ENCODE measurements around the gene TECTB. TPM values are rescaled to one million over a fixed set of nuclear protein-coding genes. Genes with fewer than 3 reads are reported as not detected.

The TECTB gene
- total and polyA plus RNA-seq, 7 donors = not detected

DNA sequence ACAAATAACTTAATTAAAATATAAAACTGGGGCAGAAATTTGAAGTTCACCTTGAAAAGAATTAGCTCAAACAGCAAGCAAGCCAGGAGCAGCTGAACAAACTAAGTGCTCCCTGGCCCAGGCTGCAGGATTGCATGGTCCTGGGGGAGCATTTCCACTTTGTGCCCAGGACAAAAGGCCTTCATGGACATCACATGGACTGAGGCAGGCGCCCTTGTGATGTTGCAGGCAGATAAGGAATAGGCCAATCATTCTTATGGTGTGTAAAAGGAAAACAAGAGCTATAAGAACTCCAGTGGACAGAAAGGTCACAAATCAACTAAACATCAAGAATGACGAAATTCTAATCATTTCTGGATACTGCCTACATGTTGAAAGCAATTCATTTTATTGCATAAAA is 17.5 kb upstream of the TECTB start:
- 51 to 67% (median 51%) methylated on average over 2 of the region's 2 CpGs for WGBS, 3 donors
- H3K27me3 ChIP-seq (ENCODE audit: insufficient read depth in 3 of 3, low read length in 2 of 3) = no peaks in the 10 kb centered on the region
- no peaks in the 10 kb centered on the region for H3K36me3 ChIP-seq (ENCODE audit: insufficient read depth in 1 of 2, low read depth in 1 of 2)
- H3K4me1 ChIP-seq = no peaks in the 10 kb centered on the region
- H3K27ac ChIP-seq = no peak overlapping the region
- H3K9me3 ChIP-seq = peaks cover 5% of the 10 kb centered on the region
- H3K4me3 ChIP-seq = no peak overlapping the region
- ATAC-seq (no peak), DNase-seq (no peak)
- intact Hi-C loops (cut with DNase I) = no loop called here
- TF ChIP-seq, protein P1, sequence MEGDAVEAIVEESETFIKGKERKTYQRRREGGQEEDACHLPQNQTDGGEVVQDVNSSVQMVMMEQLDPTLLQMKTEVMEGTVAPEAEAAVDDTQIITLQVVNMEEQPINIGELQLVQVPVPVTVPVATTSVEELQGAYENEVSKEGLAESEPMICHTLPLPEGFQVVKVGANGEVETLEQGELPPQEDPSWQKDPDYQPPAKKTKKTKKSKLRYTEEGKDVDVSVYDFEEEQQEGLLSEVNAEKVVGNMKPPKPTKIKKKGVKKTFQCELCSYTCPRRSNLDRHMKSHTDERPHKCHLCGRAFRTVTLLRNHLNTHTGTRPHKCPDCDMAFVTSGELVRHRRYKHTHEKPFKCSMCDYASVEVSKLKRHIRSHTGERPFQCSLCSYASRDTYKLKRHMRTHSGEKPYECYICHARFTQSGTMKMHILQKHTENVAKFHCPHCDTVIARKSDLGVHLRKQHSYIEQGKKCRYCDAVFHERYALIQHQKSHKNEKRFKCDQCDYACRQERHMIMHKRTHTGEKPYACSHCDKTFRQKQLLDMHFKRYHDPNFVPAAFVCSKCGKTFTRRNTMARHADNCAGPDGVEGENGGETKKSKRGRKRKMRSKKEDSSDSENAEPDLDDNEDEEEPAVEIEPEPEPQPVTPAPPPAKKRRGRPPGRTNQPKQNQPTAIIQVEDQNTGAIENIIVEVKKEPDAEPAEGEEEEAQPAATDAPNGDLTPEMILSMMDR (IDR thresholded peaks at IDR 0.05) = no peak

DNA sequence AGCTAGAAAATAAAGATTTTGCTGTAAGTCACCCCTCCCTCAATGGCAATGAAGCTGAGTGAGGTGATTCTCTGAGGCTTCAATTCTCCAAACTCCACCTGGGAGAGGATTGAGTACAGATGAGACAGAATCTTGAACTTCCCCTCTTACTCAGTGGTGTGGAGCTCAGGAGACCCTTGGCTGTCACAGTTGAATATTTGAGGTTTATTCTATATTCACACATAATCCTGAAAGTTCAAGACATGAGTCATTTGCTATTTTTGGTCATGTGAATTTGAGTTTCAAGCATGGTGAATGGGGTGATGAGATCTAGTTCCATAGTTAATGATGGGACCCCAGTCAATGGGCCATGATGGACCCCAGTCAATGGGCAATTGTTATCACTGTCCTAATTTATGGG is 13.9 kb upstream of the TECTB start:
- no peak for ATAC-seq
- intact Hi-C loops (cut with DNase I) = no loop called here

DNA sequence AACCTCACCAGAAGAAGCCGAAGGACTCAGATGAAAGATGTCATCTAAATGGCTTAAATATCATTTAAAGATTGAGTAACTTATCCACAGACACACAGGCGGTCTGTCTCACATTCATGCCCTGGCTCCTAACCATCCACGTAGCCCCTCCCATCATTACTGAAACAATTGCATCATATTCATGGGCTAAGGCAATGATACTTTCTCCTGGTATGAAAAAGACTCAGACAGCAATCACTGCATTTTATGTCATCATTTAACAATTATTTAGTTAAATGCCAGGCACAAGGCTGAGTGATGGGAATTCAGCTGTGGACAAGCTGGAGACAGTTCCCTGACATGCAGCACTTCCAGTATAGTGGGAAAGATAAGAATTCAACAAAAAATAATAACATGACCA is 11.2 kb upstream of the TECTB start:
- Histone ChIP-seq H3K9me3 (no peaks in the 10 kb centered on the region), H3K36me3 (ENCODE audit: insufficient read depth in 1 of 2, low read depth in 1 of 2) (no peaks in the 10 kb centered on the region), H3K27me3 (ENCODE audit: insufficient read depth in 3 of 3, low read length in 2 of 3) (no peaks in the 10 kb centered on the region), H3K4me3 (no peak overlapping the region), H3K4me1 (no peaks in the 10 kb centered on the region), H3K27ac (no peak overlapping the region)
- WGBS, 3 donors = 77 to 90% (median 85%) methylated on average over 3 of the region's 3 CpGs
- intact Hi-C loops (cut with DNase I) = no loop called here
- ATAC-seq = no peak
- TF ChIP-seq, protein P1 (IDR thresholded peaks at IDR 0.05) = no peak
- no peak for DNase-seq

More for the DNA sequence above, 13.9 kb upstream of the TECTB start:
- no peaks in the 10 kb centered on the region for H3K36me3 ChIP-seq (ENCODE audit: insufficient read depth in 1 of 2, low read depth in 1 of 2)
- no peaks in the 10 kb centered on the region for H3K27me3 ChIP-seq (ENCODE audit: insufficient read depth in 3 of 3, low read length in 2 of 3)
- no peak overlapping the region for H3K4me3 ChIP-seq
- H3K27ac ChIP-seq = no peak overlapping the region
- DNase-seq = no peak
- H3K9me3 ChIP-seq = peaks cover 5% of the 10 kb centered on the region
- H3K4me1 ChIP-seq = no peaks in the 10 kb centered on the region
- TF ChIP-seq, protein P1 (IDR thresholded peaks at IDR 0.05) = no peak

DNA sequence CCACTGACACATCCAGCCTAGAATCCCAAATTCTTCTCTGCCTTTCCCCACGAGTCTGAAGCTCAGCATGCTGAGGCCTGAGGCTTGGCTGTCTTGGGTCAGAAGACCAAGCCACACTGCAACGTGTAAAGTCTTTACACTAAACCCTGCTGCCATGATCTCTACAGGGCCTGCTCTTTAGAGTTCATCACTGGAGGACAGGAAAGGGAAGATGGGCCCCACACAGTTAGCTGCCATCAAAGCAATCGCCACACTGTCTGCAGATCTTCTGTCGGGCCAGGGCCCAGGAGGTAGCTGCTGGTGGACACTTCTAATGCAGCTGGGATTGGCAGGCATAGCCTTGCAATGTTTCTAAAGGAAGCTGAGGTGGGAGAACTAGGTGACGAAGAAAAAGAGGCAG is 8.4 kb upstream of the TECTB start:
- intact Hi-C loops (cut with DNase I) = no loop called here
- Histone ChIP-seq H3K9me3 (no peaks in the 10 kb centered on the region), H3K27me3 (ENCODE audit: insufficient read depth in 3 of 3, low read length in 2 of 3) (no peaks in the 10 kb centered on the region), H3K4me1 (no peaks in the 10 kb centered on the region), H3K4me3 (no peak overlapping the region), H3K27ac (no peak overlapping the region), H3K36me3 (ENCODE audit: insufficient read depth in 1 of 2, low read depth in 1 of 2) (no peaks in the 10 kb centered on the region)
- TF ChIP-seq, protein P1 (IDR thresholded peaks at IDR 0.05) = no peak
- ATAC-seq (no peak), DNase-seq (no peak)
- 73 to 84% (median 77%) methylated on average over 5 of the region's 5 CpGs for WGBS, 3 donors

DNA sequence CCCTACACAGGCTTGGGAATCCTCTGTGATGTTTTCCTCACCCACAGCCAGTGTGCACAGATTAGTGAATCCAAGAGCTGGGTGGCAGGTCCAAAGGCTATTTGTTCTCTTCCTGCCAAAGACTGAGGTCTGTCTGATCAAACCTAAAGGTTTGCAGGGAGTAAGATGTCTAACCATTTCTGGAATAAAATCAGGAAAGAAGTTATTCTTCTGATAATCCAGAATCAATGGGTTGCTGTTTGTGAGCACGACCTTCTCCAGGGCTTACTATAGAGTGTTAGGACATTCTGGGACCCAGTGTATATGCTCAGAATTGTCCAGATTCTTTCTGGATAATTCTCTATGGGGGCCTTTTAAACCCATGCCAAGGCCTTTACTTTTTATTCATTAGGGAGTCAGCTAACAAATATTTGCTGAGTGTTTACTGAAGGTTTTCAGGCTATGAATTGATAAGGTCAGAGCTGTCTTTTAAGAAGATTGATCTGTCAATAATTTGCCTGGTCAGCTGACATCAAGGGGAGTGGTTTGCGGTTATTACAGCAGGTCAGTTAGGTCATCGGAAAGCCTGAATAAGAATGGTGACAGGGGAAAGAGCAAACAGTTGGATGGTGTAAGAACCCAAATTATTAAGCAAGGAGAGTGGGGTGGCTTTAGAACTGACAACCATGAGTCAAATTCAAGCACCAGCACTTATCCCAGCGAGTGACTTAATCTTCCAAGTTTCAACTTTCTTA is 7.5 kb upstream of the TECTB start:
- ATAC-seq = no peak
- no peaks in the 10 kb centered on the region for H3K9me3 ChIP-seq
- H3K4me1 ChIP-seq = no peaks in the 10 kb centered on the region
- H3K27ac ChIP-seq = no peak overlapping the region
- 60 to 85% (median 85%) methylated on average over 4 of the region's 4 CpGs for WGBS, 3 donors
- no peaks in the 10 kb centered on the region for H3K27me3 ChIP-seq (ENCODE audit: insufficient read depth in 3 of 3, low read length in 2 of 3)
- no peak overlapping the region for H3K4me3 ChIP-seq
- TF ChIP-seq, protein P1 (IDR thresholded peaks at IDR 0.05) = no peak
- no peaks in the 10 kb centered on the region for H3K36me3 ChIP-seq (ENCODE audit: insufficient read depth in 1 of 2, low read depth in 1 of 2)
- DNase-seq = no peak
- intact Hi-C loops (cut with DNase I) = no loop called here

Data from psoas muscle (tissue), 8 donors.